HepG2 (cell line): Measurements from ENCODE around the gene PHTF2. TPM values are rescaled to one million over a fixed set of nuclear protein-coding genes. Genes with fewer than 3 reads are reported as not detected.

ENCODE experiments used
- ATAC-seq: fragments of 200-7000 bp; cut with Tn5 transposase; 3 replicates; pipeline ENCODE4 v1.9.1; 2020; ENCODE audit warnings: mild to moderate bottlenecking, moderate library complexity
- BruUV-seq: library from RNA; stranded (reverse); fragments of 400-500 nt; replicated peaks from 2 replicates; lab custom pipeline; 2021; lab: Mats Ljungman, UMichigan
- CTCF ChIA-PET: fragments of 300-600 bp; formaldehyde crosslinking; extraction: SDS; loops from one replicate; lab custom pipeline; 2021; ENCODE audit warnings: low total read pairs, inconsistent platforms, low intra/inter-chr PET ratio; lab: Yijun Ruan, JAX
- POLR2A ChIA-PET: fragments of 350-600 bp; sonication (Branson Sonifier 250); formaldehyde crosslinking; loops from one replicate; lab custom pipeline; 2020; ENCODE audit warnings: antibody characterized with exemption, inconsistent platforms; lab: Yijun Ruan, JAX
- DNase-seq: peaks from one replicate; pipeline ENCODE4 v3.0.0-alpha.2; 2015; ENCODE audit warnings: low spot score
- FAIRE-seq: peaks from 3 replicates; lab custom pipeline; 2011; peaks lifted over from hg19 to GRCh38; lab: Jason Lieb, UNC
- H2AFZ ChIP-seq: one replicate; pipeline ENCODE4 v1.6.1; 2011; ENCODE audit warnings: low read length, inconsistent platforms
- H3K27ac ChIP-seq: fragments of 300-600 bp; 3 replicates; pipeline ENCODE4 v1.8.0; 2011; ENCODE audit warnings: mixed run types, mild to moderate bottlenecking, mixed read lengths, low read length, inconsistent platforms; ENCODE audit not compliant: insufficient read depth; ENCODE audit errors: extremely low read length
- H3K27me3 ChIP-seq, 2 experiments: fragments of 200-600 bp in 1 of 2; 2 replicates in 1 of 2; 3 replicates in 1 of 2; pipeline versions ENCODE4 v1.6.0 to v1.8.0; 2011; ENCODE audit warnings: low read length in 2 of 2, mild to moderate bottlenecking in 2 of 2, moderate library complexity in 2 of 2, inconsistent platforms in 1 of 2; ENCODE audit not compliant: insufficient read depth in 2 of 2, control insufficient read depth in 1 of 2
- H3K36me3 ChIP-seq, 2 experiments: fragments of 200-600 bp in 1 of 2; replicated peaks in 1 of 2; 2 replicates in 1 of 2; 3 replicates in 1 of 2; pipeline versions ENCODE4 v1.5.1 to v1.8.0; 2011; ENCODE audit warnings: low read length in 2 of 2, inconsistent platforms in 1 of 2; ENCODE audit not compliant: insufficient read depth in 2 of 2, control insufficient read depth in 1 of 2
- H3K4me1 ChIP-seq: 2 replicates; pipeline ENCODE4 v1.5.1; 2012; ENCODE audit warnings: low read length, inconsistent platforms; ENCODE audit not compliant: insufficient read depth
- H3K4me2 ChIP-seq: 2 replicates; pipeline ENCODE4 v1.6.0; 2011; ENCODE audit warnings: low read depth, low read length, inconsistent platforms
- H3K4me3 ChIP-seq, 3 experiments: fragments of 200-600 bp in 1 of 3; sonication (generic), shearing (Covaris generic) in 1 of 3; replicated peaks in 1 of 3; 2 replicates each; pipeline ENCODE4 v1.5.1; 2011 to 2016; ENCODE audit warnings: low read length in 3 of 3, inconsistent platforms in 2 of 3, low read depth in 2 of 3, mild to moderate bottlenecking in 2 of 3, control low read depth in 1 of 3, mixed read lengths in 1 of 3; ENCODE audit not compliant: insufficient read depth in 1 of 3
- H3K79me2 ChIP-seq: one replicate; pipeline ENCODE4 v1.6.1; 2011; ENCODE audit warnings: low read length, inconsistent platforms; ENCODE audit not compliant: insufficient read depth
- H3K9ac ChIP-seq: 2 replicates; pipeline ENCODE4 v1.6.0; 2011; ENCODE audit warnings: mild to moderate bottlenecking, low read depth, low read length, inconsistent platforms; ENCODE audit not compliant: insufficient read depth
- H3K9me3 ChIP-seq: 2 replicates; pipeline ENCODE4 v1.5.1; 2012; ENCODE audit warnings: mild to moderate bottlenecking, low read length
- H4K20me1 ChIP-seq: 2 replicates; pipeline ENCODE4 v1.6.0; 2011; ENCODE audit warnings: inconsistent platforms, mild to moderate bottlenecking, low read length, moderate library complexity; ENCODE audit not compliant: insufficient read depth
- ATF2 ChIP-seq: sonication (generic); formaldehyde crosslinking; IDR thresholded peaks from 2 replicates; pipeline ENCODE4 v1.4.0; 2020; ENCODE audit warnings: missing genetic modification reagents
- ATM ChIP-seq: fragments of 450-650 bp; IDR thresholded peaks from 2 replicates; pipeline ENCODE4 v1.7.1; 2017; ENCODE audit warnings: mild to moderate bottlenecking, borderline replicate concordance
- BRCA1 ChIP-seq: sonication (generic); formaldehyde crosslinking; IDR thresholded peaks from 2 replicates; pipeline ENCODE4 v1.4.0; 2020; ENCODE audit warnings: missing genetic modification reagents
- KLF13 ChIP-seq: sonication (generic); formaldehyde crosslinking; IDR thresholded peaks from 2 replicates; pipeline ENCODE4 v1.4.0; 2020; ENCODE audit warnings: mild to moderate bottlenecking, missing genetic modification reagents
- PAXIP1 ChIP-seq: sonication (generic); formaldehyde crosslinking; conservative IDR thresholded peaks from 2 replicates; pipeline ENCODE4 v1.4.0; 2020; ENCODE audit warnings: mild to moderate bottlenecking, missing genetic modification reagents, moderate library complexity
- SYNCRIP ChIP-seq: fragments of 200-400 bp; formaldehyde crosslinking; IDR thresholded peaks from 2 replicates; pipeline ENCODE4 v1.6.1; 2018; ENCODE audit warnings: mild to moderate bottlenecking, low read depth, low read length; ENCODE audit not compliant: insufficient read depth
- YY1 ChIP-seq: IDR thresholded peaks from 2 replicates; pipeline ENCODE4 v1.6.1; 2011; ENCODE audit warnings: low read length, low read depth, moderate library complexity, mild to moderate bottlenecking; ENCODE audit not compliant: insufficient read depth, insufficient replicate concordance
- ZBTB14 ChIP-seq: sonication (generic); formaldehyde crosslinking; IDR thresholded peaks from 2 replicates; pipeline ENCODE4 v1.4.0; 2020; ENCODE audit warnings: missing genetic modification reagents
- ZNF414 ChIP-seq: sonication (generic); formaldehyde crosslinking; IDR thresholded peaks from 2 replicates; pipeline ENCODE4 v1.5.0; 2020; ENCODE audit warnings: missing genetic modification reagents
- ZNF441 ChIP-seq: sonication (generic); formaldehyde crosslinking; IDR thresholded peaks from 2 replicates; pipeline ENCODE4 v1.7.0; 2021; ENCODE audit warnings: missing genetic modification reagents, borderline replicate concordance
- ZNF576 ChIP-seq: sonication (generic); formaldehyde crosslinking; IDR thresholded peaks from 2 replicates; pipeline ENCODE4 v1.4.0; 2020; ENCODE audit warnings: mild to moderate bottlenecking, missing genetic modification reagents
- ZNF737 ChIP-seq: sonication (generic); formaldehyde crosslinking; IDR thresholded peaks from 2 replicates; pipeline ENCODE4 v1.5.0; 2020; ENCODE audit warnings: missing genetic modification reagents, mild to moderate bottlenecking, borderline replicate concordance
- ZNF75D ChIP-seq: sonication (generic); formaldehyde crosslinking; IDR thresholded peaks from 2 replicates; pipeline ENCODE4 v1.8.1; 2023; ENCODE audit warnings: missing genetic modification reagents, mild to moderate bottlenecking, borderline replicate concordance
- WGBS: methylation state at CpG from one replicate; pipeline ENCODE4 v1.1.6; 2017; ENCODE audit warnings: low lambda C conversion rate; 5-methylcytosine and 5-hydroxymethylcytosine counted together
- in situ Hi-C: cut with HindIII; loops from 2 replicates; pipeline ENCODE4 v1.10.0; 2017; ENCODE audit warnings: low pct_unique_long_range_greater_than_20kb; ENCODE audit not compliant: extremely low pct_ligation_motif_present
- intact Hi-C: fragments of 100-400 bp; cut with micrococcal nuclease; formaldehyde crosslinking; loops from one replicate; pipeline ENCODE4 v1.10.0; 2022; ENCODE audit not compliant: unreplicated experiment
- polyA plus RNA-seq, 8 experiments: library from polyadenylated mRNA; depleted of rRNA in 3 of 8; stranded (reverse) in 7 of 8; unstranded in 1 of 8; fragments of >200 nt; fragmentation: Illumina TruSeq in 4 of 8; extraction: Trizol in 4 of 8; gene quantifications; 2 replicates each; pipeline versions ENCODE4 v1.2.1 to v1.2.3, GENCODE V29; 2011 to 2016; ENCODE audit warnings: low read depth in 4 of 8, missing spikeins in 1 of 8, mixed read lengths in 1 of 8; ENCODE audit not compliant: insufficient read depth in 1 of 8
- total RNA-seq, 5 experiments: library from RNA; depleted of rRNA; stranded (reverse); fragments of >200 nt; fragmentation: Illumina TruSeq; extraction: Trizol; gene quantifications; 2 replicates each; pipeline ENCODE4 v1.2.3, GENCODE V29; 2016; ENCODE audit warnings: low read depth in 1 of 5

PHTF2 gene
- total and polyA plus RNA-seq, 2 of the 13 experiments (the other 11 are each of a cell fraction or from before 2014, with no cell fraction given) = 7.4 to 10.2 TPM

GRCh38 chr7:77993838-77994237 is 195.3 kb downstream of the PHTF2 start (continued):
- TF ChIP-seq PAXIP1 (CRISPR knock-in tag) (no peak), ZNF75D (CRISPR knock-in tag) (no peak), ZNF441 (no peak), ZBTB14 (CRISPR knock-in tag) (no peak)

- no peak for FAIRE-seq
- H3K4me1 ChIP-seq = no peaks in the 10 kb centered on the region
- H3K27me3 ChIP-seq = peaks cover 2 to 6% of the 10 kb centered on the region in 2 experiments; a peak in 3 of 5 replicates
- no peak overlapping the region for H3K4me2 ChIP-seq
- H2AFZ ChIP-seq = no peak overlapping the region
- H3K9me3 ChIP-seq = no peaks in the 10 kb centered on the region
- peak; percentile 13 for DNase-seq
- no peak overlapping the region for H3K4me3 ChIP-seq
- BruUV-seq = no TSS peak
- CTCF ChIA-PET = no interaction called here
- H3K9ac ChIP-seq = no peak overlapping the region
- in situ Hi-C loops = no loop called here
- intact Hi-C loops = no loop called here
- peak; percentile 92 for ATAC-seq
- H4K20me1 ChIP-seq = no peaks in the 10 kb centered on the region
- H3K79me2 ChIP-seq = no peaks in the 10 kb centered on the region
- no peak overlapping the region for H3K27ac ChIP-seq
- POLR2A ChIA-PET = no interaction called here
- 29% methylated on average over 6 of the region's 6 CpGs for WGBS
- H3K36me3 ChIP-seq = no peaks in the 10 kb centered on the region
- TF ChIP-seq BRCA1 (CRISPR knock-in tag) = no peak
- no peak for TF ChIP-seq ZNF414 (CRISPR knock-in tag)
- TF ChIP-seq ZNF576 (CRISPR knock-in tag) = no peak
- TF ChIP-seq ATM = no peak
- no peak for TF ChIP-seq SYNCRIP
- TF ChIP-seq ATF2 (CRISPR knock-in tag) = no peak
- TF ChIP-seq KLF13 (CRISPR knock-in tag) = no peak
- TF ChIP-seq ZNF737 (CRISPR knock-in tag) = no peak
- TF ChIP-seq YY1 = no peak
Measured at GRCh38 chr7:77995717-77996116, 197.1 kb downstream of the PHTF2 start.
